ENCODE measurements around the gene APOL1.
"Not testable (repeated sequence)": the region's sequence is repeated elsewhere in the genome, so short reads cannot be mapped to it uniquely, and the experiment has no call there.

The APOL1 gene, protein sequence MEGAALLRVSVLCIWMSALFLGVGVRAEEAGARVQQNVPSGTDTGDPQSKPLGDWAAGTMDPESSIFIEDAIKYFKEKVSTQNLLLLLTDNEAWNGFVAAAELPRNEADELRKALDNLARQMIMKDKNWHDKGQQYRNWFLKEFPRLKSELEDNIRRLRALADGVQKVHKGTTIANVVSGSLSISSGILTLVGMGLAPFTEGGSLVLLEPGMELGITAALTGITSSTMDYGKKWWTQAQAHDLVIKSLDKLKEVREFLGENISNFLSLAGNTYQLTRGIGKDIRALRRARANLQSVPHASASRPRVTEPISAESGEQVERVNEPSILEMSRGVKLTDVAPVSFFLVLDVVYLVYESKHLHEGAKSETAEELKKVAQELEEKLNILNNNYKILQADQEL

DNA sequence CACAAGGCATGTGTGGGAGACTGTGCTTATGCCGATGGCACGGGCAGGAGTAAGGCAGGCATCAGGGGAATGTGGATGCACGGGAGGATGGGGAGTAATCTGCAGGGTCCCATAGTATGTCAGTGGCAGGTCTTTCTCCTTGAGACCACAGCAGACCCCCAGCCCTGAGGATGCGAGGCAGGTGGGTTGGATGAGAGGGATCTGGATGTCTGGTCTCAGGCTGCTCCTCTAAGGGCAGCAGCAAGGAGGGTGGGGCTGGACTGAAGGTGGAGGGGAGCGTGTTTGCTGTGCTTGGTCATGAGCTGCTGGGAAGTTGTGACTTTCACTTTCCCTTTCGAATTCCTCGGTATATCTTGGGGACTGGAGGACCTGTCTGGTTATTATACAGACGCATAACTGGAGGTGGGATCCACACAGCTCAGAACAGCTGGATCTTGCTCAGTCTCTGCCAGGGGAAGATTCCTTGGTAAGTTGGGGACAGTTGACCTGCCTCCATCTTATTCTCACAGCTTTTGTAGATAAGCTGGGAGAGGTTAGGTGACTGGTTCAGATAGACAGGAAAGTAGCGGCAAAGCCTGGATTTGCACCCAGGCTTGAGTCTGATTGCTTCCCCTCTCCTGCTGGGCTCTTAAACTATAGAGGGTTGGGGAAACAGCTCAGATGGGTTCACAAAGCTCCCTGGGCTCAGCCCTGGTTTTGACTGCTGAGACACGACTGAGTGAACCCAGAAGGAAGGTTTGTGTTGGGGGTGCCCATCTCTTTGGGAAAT lies at the start of gene APOL1:
Gene APOL1, plus strand, starts transcription at position 380 of the 769 bp plus-strand sequence. CDS start 1,823 bp downstream, outside the sequence.
- DNase-seq (ENCODE audit: low spot score) = no peak

DNA sequence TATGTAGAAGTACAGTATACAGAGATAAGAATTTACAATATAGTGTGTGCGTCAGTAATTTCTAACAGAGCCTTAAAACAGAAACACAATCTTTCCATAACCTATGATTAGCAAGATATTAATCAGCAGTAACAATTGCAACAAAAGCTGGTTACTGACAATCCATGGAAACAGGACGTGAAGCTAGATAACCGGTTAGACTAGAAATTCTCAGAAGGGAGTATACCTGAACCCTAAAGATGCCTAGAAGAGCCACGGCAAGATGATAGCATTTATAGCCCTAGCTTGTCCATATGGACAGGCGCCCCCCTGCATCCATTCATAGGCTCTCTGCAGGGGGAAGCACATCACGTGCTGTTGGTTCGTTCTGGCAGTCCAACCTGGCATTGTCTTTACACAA lies 49.5 kb upstream of the APOL1 start:
- DNase-seq (ENCODE audit: low spot score) = not testable (repeated sequence)

DNA sequence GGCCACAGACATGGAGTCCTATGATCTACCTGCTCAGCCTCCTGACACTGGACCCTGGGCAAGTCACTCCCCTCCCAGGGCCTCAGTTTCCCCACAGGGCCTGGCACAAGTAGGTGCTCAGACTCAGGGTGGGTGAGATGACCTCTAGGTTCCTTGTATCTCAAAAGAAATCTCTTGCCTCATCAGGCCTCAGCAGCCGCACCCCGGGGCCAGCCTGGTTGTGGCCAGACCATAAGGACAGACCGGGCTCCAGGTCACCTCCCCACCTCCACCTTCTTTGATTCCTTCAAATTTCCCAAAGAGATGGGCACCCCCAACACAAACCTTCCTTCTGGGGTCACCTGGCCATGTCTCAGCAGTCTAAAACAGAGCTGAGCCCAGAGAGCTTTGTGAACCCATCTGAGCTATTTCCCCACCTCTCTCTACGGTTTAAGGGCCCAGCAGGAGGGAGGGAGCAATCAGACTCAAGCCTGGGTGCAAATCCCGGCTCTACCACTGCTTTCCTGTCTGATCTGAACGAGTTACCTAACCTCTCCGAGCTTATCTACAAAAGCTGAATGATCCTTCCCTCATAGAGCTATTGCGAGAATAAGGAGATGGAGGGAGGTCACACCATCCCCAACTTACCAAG lies 48.8 kb upstream of the APOL1 start:
- DNase-seq (ENCODE audit: low spot score) = no peak

DNA sequence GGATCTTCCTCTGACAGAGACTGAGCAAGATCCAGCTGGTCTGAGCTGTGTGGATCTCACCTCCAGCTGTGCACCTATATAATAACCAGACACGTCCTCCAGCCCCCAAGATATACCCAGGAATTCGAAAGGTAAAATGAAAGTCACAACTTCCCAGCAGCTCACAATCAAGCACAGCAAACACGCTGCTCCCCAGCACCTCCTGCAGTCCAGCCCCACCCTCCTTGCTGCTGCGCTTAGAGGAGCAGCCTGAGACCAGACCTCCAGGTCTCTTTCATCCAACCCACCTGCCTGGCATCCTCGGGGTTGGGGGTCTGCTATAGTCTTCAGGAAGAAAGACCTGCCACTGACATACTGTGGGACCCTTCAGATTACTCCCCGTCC lies 48.3 kb upstream of the APOL1 start:
- DNase-seq (ENCODE audit: low spot score) = no peak

DNA sequence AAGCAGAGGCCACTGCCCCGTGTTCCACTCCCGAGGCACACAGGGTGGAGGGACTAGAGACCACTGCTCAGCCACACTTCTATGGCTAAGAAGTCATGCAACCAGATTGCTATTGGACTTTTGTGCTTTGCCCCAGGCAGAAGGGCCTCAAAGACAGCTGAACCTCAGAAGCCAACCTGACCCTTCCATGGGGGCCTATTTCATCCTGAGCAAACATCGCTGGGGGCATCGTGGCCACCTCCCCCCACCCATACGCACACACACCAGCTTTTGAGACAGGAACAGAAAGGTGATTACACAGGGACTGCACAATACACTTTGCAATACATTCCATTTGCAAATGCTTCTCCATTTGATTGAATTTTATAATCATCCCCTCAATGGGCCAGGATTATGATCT lies 47.4 kb upstream of the APOL1 start:
- DNase-seq (ENCODE audit: low spot score) = not testable (repeated sequence)

DNA sequence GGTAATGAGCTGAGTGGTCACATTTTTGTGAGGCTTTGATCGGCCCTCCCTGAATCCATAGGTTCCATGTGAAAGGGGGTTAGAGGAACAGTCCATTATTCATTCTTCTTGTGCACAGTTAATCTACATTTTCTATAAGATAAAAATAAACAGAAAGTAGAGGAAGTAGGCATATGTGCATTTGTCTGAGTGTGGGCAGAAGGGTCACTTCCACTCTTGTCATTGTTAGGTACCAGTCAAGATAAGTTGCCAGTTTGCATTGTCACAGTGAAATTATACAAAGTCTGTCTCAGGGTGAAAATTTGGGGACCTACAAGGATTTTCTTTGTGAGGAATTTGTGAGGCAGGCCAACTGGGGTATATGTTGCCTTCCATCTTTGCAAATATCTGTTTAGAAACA lies 46.7 kb upstream of the APOL1 start:
- DNase-seq (ENCODE audit: low spot score) = no peak

DNA sequence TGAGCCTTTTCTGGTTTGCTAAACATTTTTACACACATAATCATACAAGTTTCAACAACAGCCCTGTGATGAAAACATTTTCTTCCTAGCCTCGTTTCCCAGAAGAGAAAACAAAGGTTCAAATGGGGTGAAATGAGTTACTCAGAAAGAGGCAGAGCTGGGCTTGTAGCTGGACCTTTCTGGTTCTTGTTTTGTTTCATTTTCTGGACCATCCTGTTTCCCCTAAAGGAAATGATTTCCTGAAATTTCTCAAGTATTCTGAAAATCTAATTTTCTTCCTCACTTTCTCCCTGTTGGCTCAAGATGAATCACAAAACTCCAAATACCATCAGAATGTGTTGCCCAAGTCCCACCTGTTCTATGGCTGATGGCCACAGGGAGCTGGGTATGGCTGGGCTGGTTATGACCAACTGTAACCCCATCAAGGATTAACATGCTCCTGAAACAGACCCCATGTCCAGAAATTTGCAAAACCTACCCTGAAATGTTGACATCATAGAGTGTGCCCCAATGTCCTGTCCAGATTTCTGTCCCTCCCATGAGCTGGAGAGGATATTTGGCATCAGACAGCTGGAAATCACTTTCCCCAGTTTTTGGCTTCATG lies 44.7 kb upstream of the APOL1 start:
- DNase-seq (ENCODE audit: low spot score) = no peak

DNA sequence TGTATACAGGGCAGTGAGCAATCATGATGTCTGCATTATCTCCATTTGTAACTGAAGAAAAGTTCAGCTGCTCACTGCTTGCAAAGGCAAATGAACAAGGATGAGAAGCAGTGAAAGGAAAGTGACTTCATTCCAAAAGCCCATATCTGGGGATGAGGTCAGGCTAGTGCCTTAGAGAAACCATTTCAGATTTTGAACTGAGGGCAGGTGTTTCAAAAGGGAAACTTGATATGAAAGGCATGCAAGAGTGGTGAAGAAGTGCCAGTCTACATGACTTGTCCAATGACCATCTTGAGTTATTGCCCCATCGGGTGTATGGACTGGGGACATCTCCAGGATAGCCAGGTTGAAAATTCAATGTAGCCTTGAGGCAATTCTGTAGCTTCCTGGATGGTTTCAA lies 44.0 kb upstream of the APOL1 start:
- DNase-seq (ENCODE audit: low spot score) = no peak

DNA sequence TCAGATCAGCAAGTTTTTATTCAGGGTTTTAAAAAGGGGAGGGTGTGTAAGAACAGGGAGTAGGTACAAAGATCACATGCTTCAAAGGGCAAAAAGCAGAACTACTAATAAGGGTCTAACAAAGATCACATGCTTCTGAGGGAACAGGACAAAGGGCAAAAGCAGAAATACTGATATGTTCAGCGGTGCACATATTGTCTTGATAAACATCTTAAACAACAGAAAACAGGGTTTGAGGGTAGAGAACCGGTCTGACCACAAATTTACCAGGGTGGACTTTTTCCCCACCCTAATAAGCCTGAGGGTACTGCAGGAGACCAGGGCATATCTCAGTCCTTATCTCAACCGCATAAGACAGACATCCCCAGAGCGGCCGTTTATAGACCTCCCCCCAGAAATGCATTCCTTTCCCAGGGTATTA lies 43.4 kb upstream of the APOL1 start:
- DNase-seq (ENCODE audit: low spot score) = not testable (repeated sequence)

DNA sequence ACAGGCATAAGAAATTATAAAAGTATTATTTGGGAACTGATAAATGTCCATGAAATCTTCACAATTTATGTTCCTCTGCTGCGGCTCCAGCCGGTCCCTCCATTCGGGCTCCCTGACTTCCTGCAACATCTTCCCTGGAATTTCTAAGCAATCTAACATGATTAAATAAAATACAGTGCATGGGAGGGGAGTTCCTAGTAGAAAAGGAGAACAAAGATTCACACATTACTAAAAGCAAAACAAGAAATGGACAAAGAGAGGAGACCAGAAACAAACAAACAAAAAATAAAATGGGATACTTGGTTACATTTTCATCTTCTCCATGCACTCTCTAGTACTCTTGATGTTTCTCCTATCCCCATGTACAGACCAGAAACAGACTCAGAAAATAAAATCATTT lies 42.7 kb upstream of the APOL1 start:
- DNase-seq (ENCODE audit: low spot score) = no peak

DNA sequence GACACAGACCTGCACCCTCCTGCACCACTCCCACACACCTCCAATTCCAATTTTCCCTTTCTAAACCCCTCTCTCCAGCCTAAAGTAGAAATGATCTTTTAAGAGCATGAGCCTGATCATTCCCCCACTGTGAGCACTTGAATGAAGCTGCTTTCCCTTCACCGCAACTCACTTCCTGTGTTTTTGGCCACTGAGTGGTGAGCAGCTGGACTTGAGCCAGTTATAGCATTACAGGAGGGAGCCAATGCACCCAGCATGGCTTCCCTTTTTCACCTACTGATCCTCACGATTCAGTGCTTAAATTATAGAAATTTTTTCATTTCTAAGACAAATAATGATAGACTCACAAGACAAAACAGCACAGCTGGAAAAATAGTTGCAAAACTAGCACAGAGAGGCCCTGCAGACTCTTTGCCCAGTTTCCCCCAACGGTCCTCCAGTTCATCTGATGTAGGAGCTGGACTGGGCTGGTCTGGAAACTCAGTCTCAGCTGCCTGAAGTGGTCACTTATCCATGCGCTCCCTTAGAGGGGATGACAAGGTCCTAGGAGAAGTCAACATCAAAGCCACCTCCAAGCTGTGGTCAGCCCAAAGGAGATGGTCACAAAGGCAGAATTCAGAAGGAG lies 41.6 kb upstream of the APOL1 start:
- no peak for DNase-seq (ENCODE audit: low spot score)

DNA sequence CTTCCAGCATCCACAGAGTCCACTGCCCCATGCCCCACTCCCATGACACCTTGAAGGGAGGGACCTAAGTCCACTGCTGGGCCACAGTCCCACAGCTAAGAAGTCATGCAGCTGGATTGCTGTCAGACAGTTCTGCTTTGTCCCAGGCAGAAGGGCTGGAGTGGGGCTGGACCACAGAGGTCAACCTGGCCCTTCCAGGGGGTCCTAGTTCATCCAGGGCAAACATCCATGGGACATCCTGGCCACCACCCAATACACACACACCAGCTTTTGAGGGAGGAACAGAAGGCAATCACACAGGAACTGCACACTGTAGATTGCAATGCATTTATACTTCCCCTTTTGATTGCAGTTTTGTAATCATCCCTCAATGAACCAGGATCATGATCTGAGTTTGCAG lies 40.0 kb upstream of the APOL1 start:
- DNase-seq (ENCODE audit: low spot score) = no peak

DNA sequence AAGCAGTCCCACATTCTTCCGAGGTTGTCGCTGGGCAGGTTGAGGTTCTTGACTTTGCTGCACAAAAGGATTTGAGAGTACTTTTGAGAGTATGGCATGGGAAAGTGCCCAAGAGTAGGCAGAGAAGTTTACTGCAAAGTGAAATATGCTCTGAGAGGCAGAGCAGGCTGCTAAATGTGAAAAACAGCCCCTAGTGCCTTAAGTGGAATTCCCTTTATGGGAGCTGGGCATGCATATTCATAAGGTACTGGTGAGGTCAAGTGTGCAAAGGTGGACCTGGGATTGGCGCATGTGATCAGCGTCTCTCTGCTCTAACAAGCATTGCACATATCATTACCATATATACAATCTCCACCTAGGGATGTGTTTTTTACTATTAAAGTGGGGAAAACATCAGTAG lies 39.3 kb upstream of the APOL1 start:
- no peak for DNase-seq (ENCODE audit: low spot score)

DNA sequence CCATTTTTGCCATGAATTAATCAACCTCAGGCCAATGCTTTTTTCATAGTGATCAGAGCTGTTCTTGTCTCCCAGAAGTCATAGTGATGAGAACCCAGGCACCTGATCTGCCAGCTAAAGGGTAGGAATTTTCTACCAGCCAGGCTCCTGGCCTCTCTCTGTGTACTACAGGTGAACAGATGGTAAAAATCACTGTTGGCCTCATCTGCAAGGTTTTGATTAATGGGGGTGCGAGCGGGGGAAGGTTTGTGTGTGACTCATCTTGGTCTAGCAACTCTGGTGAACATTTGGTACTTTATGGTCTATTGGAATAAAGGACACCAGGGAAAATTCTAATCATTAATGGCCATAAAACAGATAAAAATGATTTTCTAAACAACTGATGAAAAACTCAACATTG lies 37.0 kb upstream of the APOL1 start:
- no peak for DNase-seq (ENCODE audit: low spot score)

DNA sequence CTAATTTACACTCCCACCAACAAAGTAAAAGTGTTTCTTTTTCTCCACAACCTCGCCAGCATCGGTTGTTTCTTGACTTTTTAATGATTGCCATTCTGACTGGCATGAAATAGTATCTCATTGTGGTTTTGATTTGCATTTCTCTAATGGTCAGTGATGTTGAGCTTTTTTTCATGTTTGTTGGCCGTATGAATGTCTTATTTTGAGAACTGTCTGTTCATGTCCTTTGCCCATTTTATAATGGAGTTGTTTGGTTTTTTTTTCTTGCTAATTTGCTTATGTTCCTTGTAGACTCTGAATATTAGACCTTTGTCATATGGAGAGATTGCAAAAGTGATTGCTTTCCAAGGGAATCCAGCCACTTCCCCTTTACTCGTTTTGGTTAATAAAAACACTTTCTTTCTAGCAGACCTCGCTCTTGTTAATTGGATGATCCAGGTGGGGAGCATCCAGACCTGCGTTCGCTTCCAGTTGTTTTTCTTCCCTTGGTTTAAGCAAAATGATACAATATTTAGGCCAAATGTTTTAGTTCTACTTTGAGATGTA lies 34.2 kb upstream of the APOL1 start:
- DNase-seq (ENCODE audit: low spot score) = no peak

DNA sequence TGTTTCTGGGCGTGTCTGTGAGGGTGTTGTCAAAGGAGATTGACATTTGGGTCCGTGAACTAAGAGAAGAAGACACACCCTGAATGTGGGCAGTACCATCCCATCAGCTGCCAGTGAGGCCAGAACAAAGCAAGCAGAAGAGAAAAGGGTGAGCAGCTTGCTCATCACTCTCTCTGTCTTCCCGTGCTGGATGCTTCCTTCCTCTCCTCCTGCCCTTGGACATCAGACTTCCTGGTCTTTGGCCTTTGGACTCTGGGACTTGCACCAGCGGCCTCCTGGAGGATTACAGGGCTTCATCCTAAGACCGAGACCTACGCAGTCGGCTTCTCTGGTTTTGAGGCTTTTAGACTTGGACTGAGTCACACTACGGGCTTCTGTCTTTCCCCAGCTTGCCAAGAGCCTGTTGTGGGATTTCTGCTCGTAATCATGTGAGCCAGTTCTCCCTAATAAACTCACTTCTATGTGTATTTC lies 32.4 kb upstream of the APOL1 start:
- DNase-seq (ENCODE audit: low spot score) = no peak

DNA sequence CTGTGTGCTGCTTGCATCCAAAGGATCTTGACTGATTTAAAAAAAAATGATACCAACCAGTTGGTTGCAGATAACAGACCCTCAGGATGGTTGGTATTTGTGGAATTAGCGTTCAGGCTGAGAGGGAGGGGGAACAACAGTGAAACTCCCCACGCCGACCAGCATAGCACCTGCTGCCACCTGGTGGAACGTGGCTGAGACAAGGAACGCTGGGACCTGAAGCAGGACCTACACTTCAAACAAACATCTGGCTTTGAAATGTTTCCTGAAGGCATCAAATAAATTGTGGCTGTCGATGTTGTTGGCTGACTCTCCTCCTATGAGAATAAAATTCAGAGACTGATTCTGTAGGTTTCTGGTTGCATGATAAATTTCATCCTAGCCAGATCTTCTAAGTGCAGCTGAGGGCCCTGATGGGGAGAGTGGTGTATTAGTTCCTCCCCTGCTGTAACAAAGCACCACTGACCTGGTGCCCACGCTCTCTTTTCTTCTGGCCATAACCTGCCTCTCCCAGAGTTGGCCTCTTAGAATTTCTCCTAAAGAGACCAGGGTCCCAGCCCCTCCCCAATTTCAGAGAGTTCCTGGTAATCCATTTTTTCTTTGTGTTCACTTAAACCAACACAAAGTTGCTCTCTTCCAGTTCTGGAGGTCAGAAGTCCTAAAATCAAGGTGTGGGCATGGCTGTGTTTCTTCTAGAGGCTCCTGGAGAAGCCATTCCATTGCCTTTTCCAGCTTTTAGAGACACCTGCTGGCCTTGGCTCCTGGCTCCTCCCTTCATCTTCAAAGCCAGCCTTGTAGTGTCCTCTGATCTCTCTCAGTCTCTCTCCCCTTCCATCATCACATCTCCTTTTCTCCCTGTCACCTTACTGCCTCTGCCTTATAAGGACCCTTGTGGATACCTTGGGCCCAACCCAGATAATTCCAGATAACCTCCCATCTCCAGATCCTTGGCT lies 30.9 kb upstream of the APOL1 start:
- DNase-seq (ENCODE audit: low spot score) = no peak

DNA sequence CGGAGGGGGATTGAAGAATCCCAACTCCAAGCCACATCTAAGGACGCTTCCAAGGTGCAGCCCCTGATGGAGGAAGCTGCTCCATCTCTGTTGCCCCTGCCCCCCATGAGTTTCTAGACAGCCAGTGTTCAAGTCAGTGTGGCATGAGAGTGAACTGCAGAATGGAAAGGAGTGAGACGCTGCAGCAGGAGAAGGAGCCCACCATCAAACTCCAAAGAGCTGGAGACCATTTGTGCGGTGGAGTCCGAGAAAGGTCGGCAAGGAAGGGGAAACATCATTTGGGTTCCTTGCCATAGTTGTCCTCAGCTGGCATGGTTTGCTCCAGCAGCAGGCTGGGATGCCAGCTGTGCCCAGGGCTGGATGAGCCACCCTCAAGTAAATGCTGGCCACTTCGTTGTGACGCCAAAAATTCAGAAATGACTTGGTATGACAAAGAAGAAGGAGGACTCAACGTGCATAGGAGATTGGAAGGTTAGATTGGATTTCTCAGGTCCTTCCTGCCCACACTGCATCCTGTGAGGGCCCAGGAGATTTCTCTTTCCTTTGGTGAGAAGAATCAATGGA lies 30.0 kb upstream of the APOL1 start:
- no peak for DNase-seq (ENCODE audit: low spot score)

DNA sequence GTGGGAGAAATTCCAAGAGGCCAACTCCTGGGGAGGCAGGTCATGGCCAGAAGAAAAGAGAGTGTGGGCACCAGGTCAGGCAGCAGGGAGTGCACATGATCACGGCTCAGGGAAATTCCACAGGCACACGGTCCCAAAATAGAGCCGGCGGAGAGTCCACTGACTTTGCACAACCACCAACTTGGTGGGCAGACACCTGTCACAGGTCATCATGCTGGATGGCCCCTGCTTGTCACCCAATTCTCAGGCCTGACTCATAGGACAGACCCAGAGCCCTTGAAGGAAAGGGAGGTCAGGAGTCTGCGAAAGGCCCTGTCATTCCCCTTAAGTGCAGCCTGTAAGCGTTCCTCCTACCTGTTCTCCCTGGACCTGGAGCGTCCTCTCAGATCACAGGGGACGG lies 29.4 kb upstream of the APOL1 start:
- no peak for DNase-seq (ENCODE audit: low spot score)

DNA sequence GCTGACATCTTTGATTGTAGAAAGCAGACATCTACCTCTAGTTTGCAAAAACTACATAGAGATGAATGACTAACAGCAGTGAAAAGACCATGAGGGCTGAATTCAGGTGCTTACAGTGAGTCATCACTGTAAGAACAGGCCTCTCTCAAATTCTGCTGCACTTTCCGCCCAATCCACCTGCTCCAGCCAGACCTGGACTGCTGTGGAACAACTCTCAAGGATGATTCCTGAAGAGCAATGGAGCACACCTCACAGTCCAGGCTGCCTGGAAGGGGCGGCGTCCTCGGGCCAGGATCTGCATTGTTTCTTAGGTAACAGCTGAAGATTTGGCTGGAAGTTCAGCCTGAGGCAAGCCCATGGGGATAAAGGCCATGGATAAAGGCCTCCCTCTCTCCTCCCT lies 28.7 kb upstream of the APOL1 start:
- DNase-seq (ENCODE audit: low spot score) = no peak

Data from COLO829 (cell line).